HCT116 (cell line): ENCODE data around the gene PQBP1. TPM values are rescaled to one million over a fixed set of nuclear protein-coding genes. Genes with fewer than 3 reads are reported as not detected.
"Not testable (repeated sequence)": the region's sequence is repeated elsewhere in the genome, so short reads cannot be mapped to it uniquely, and the experiment has no call there.

Source experiments
- ATAC-seq: fragments of 200-7000 bp; cut with Tn5 transposase; 2 replicates; pipeline ENCODE4 v1.9.1; 2020; ENCODE audit warnings: mild to moderate bottlenecking, moderate library complexity
- BruUV-seq: library from RNA; stranded (reverse); fragments of 400-500 nt; replicated peaks from 2 replicates; lab custom pipeline; 2021; lab: Mats Ljungman, UMichigan
- CTCF ChIA-PET: fragments of 300-600 bp; sonication (Branson Sonifier 250); formaldehyde crosslinking; loops from one replicate; lab custom pipeline; 2021; ENCODE audit warnings: antibody characterized with exemption; lab: Charles Lee
- POLR2A ChIA-PET: fragments of 300-600, 350-600 bp; sonication (Branson Sonifier 250); formaldehyde crosslinking; loops from one replicate; lab custom pipeline; 2021; ENCODE audit warnings: antibody characterized with exemption; lab: Charles Lee
- RAD21 ChIA-PET, 2 experiments: fragments of 300-600 bp; sonication (Branson Sonifier 250); formaldehyde crosslinking; loops; one replicate each; lab custom pipeline; 2023; ENCODE audit warnings: low total read pairs in 2 of 2; ENCODE audit not compliant: uncharacterized antibody in 2 of 2, unreplicated experiment in 2 of 2, low non-redundant PET in 1 of 2; lab: Charles Lee
- DNase-seq: peaks from one replicate; pipeline ENCODE4 v3.0.0-alpha.2; 2010; ENCODE audit warnings: low read depth, low spot score
- H2AFZ ChIP-seq: fragments of 200-600 bp; shearing (Covaris generic), sonication (generic); 2 replicates; pipeline ENCODE4 v1.6.1; 2017; ENCODE audit warnings: low read depth, mixed run types, mixed read lengths, antibody characterized with exemption, low read length; ENCODE audit not compliant: poor library complexity, severe bottlenecking
- H3K27ac ChIP-seq: 2 replicates; pipeline ENCODE4 v1.5.1; 2012; ENCODE audit warnings: low read depth, low read length
- H3K27me3 ChIP-seq: fragments of 200-600 bp; sonication (generic); 2 replicates; pipeline ENCODE4 v1.6.1; 2016; ENCODE audit warnings: mixed run types, low read length, mixed read lengths; ENCODE audit not compliant: insufficient read depth
- H3K36me3 ChIP-seq, 2 experiments: fragments of 200-500 bp in 1 of 2; fragments of 200-600 bp in 1 of 2; sonication (Bioruptor generic) in 1 of 2; sonication (generic) in 1 of 2; 2 replicates each; pipeline versions ENCODE4 v1.5.1 to v1.6.1; 2014 to 2016; ENCODE audit warnings: low read length in 2 of 2, inconsistent platforms in 1 of 2, mixed read lengths in 1 of 2, mixed run types in 1 of 2; ENCODE audit not compliant: insufficient read depth in 2 of 2, control insufficient read depth in 1 of 2
- H3K4me1 ChIP-seq, 2 experiments: fragments of 200-600 bp in 1 of 2; sonication (generic) in 1 of 2; 2 replicates each; pipeline versions ENCODE4 v1.5.1 to v1.6.1; 2012 to 2017; ENCODE audit warnings: low read length in 2 of 2, inconsistent platforms in 1 of 2, mild to moderate bottlenecking in 1 of 2, mixed read lengths in 1 of 2, mixed run types in 1 of 2, moderate library complexity in 1 of 2; ENCODE audit not compliant: insufficient read depth in 2 of 2, control insufficient read depth in 1 of 2
- H3K4me2 ChIP-seq: fragments of 200-600 bp; sonication (generic); 2 replicates; pipeline ENCODE4 v1.6.1; 2017; ENCODE audit warnings: mixed run types, low read length, mixed read lengths
- H3K4me3 ChIP-seq, 2 experiments: fragments of 200-600 bp in 1 of 2; sonication (generic) in 1 of 2; replicated peaks in 1 of 2; 2 replicates each; pipeline ENCODE4 v1.5.1; 2011 to 2016; ENCODE audit warnings: low read length in 2 of 2, control low read depth in 1 of 2, low read depth in 1 of 2, mild to moderate bottlenecking in 1 of 2, mixed read lengths in 1 of 2, mixed run types in 1 of 2
- H3K79me2 ChIP-seq: fragments of 200-600 bp; sonication (generic); 2 replicates; pipeline ENCODE4 v1.6.1; 2017; ENCODE audit warnings: mild to moderate bottlenecking, mixed run types, low read length, moderate library complexity, mixed read lengths; ENCODE audit not compliant: insufficient read depth
- H3K9ac ChIP-seq: fragments of 200-600 bp; sonication (generic); 2 replicates; pipeline ENCODE4 v1.6.1; 2016; ENCODE audit warnings: low read length, mixed read lengths
- H3K9me2 ChIP-seq: fragments of 200-600 bp; sonication (generic), shearing (Covaris generic); 2 replicates; pipeline ENCODE4 v1.6.1; 2017; ENCODE audit warnings: mixed run types, mild to moderate bottlenecking, moderate library complexity; ENCODE audit not compliant: insufficient read depth
- H3K9me3 ChIP-seq, 2 experiments: fragments of 200-500 bp in 1 of 2; fragments of 200-600 bp in 1 of 2; sonication (Bioruptor generic) in 1 of 2; sonication (generic) in 1 of 2; 2 replicates each; pipeline ENCODE4 v1.6.1; 2014 to 2017; ENCODE audit warnings: low read length in 2 of 2, mixed read lengths in 2 of 2, inconsistent platforms in 1 of 2, low read depth in 1 of 2, mild to moderate bottlenecking in 1 of 2, mixed run types in 1 of 2, moderate library complexity in 1 of 2; ENCODE audit not compliant: control insufficient read depth in 1 of 2, insufficient read depth in 1 of 2
- H4K20me1 ChIP-seq: fragments of 200-600 bp; sonication (generic), shearing (Covaris generic); 2 replicates; pipeline ENCODE4 v1.6.1; 2017; ENCODE audit warnings: mixed run types, mild to moderate bottlenecking, moderate library complexity; ENCODE audit not compliant: insufficient read depth
- EZH2phosphoT487 ChIP-seq: fragments of 200-600 bp; IDR thresholded peaks from 2 replicates; pipeline ENCODE4 v1.6.1; 2018; ENCODE audit warnings: antibody characterized with exemption, borderline replicate concordance
- FOSL1 ChIP-seq: IDR thresholded peaks from 2 replicates; pipeline ENCODE4 v1.6.1; 2012; ENCODE audit warnings: low read depth
- REST ChIP-seq: IDR thresholded peaks from 2 replicates; pipeline ENCODE4 v1.6.1; 2012; ENCODE audit warnings: low read depth
- YY1 ChIP-seq: IDR thresholded peaks from 2 replicates; pipeline ENCODE4 v1.6.1; 2011; ENCODE audit warnings: low read length, low read depth, moderate library complexity, mild to moderate bottlenecking; ENCODE audit not compliant: insufficient replicate concordance; ENCODE audit errors: extremely low read depth
- intact Hi-C: fragments of 100-400 bp; cut with micrococcal nuclease; formaldehyde crosslinking; loops from 2 replicates; pipeline ENCODE4 v1.10.0; 2022
- total RNA-seq: library from RNA; stranded (reverse); gene quantifications from one replicate; pipeline ENCODE4 v1.2.1, GENCODE V29; 2021; ENCODE audit not compliant: unreplicated experiment
- TF ChIP-seq, protein P1 (sequence below): IDR thresholded peaks from 2 replicates; pipeline ENCODE4 v1.6.1; 2012

PQBP1 gene
- total RNA-seq, 1 experiment from 2014 or later = 67.1 TPM

GRCh38 chrX:48852857-48853256, 44.9 kb upstream of the PQBP1 start:
- no peak overlapping the region for H3K9ac ChIP-seq
- DNase-seq (no peak), ATAC-seq (no peak)
- no peak overlapping the region for H3K27ac ChIP-seq
- BruUV-seq = no TSS peak
- H4K20me1 ChIP-seq = no peaks in the 10 kb centered on the region
- no peak overlapping the region for H2AFZ ChIP-seq
- ChIA-PET RAD21 (no interaction called here), POLR2A (no interaction called here), CTCF (no interaction called here)
- intact Hi-C loops = no loop called here
- H3K4me1 ChIP-seq = no peaks in the 10 kb centered on the region
- H3K27me3 ChIP-seq = no peaks in the 10 kb centered on the region
- H3K9me3 ChIP-seq = no peaks in the 10 kb centered on the region
- H3K79me2 ChIP-seq = no peaks in the 10 kb centered on the region
- H3K4me3 ChIP-seq = no peak overlapping the region
- no peak overlapping the region for H3K4me2 ChIP-seq
- no peaks in the 10 kb centered on the region for H3K36me3 ChIP-seq
- no peaks in the 10 kb centered on the region for H3K9me2 ChIP-seq
- no peak for TF ChIP-seq REST
- TF ChIP-seq YY1 = no peak
- TF ChIP-seq, protein P1, sequence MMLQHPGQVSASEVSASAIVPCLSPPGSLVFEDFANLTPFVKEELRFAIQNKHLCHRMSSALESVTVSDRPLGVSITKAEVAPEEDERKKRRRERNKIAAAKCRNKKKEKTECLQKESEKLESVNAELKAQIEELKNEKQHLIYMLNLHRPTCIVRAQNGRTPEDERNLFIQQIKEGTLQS = no peak
- TF ChIP-seq FOSL1 = no peak
- no peak for TF ChIP-seq EZH2phosphoT487

DNA sequence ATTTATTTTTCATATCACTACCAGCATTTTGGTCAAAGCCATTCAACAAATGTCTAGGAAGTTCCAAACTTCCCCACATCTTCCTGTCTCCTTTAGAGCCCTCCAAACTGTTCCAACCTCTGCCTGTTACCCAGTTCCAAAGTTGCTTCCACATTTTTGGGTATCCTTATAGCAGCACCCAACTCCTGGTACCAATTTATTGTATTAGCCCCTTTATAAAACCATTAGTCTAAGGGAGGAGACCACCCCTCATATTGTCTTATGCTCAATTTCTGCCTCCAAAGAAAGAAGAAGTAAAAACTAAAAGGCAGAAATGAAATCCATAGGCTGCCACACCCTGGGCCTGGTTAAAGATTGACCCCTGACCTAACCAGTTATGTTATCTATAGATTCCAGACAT, 44.2 kb upstream of the PQBP1 start:
- POLR2A ChIA-PET, CTCF ChIA-PET, RAD21 ChIA-PET: not testable (repeated sequence)

GRCh38 chrX:48854121-48854804, 43.5 kb upstream of the PQBP1 start:
- H3K9me2 ChIP-seq, H3K9me3 ChIP-seq, H3K9ac ChIP-seq, intact Hi-C loops, H3K27me3 ChIP-seq, H3K4me3 ChIP-seq, H3K79me2 ChIP-seq, H4K20me1 ChIP-seq, H3K4me2 ChIP-seq, ATAC-seq, CTCF ChIA-PET, POLR2A ChIA-PET, H2AFZ ChIP-seq, H3K27ac ChIP-seq, H3K36me3 ChIP-seq, RAD21 ChIA-PET, DNase-seq, H3K4me1 ChIP-seq, BruUV-seq: not testable (repeated sequence)

More for the DNA sequence above, 44.2 kb upstream of the PQBP1 start:
- H3K9ac ChIP-seq, H3K79me2 ChIP-seq, H3K9me3 ChIP-seq, ATAC-seq, intact Hi-C loops, DNase-seq, H3K9me2 ChIP-seq, H3K36me3 ChIP-seq, H3K27me3 ChIP-seq, H3K4me1 ChIP-seq, BruUV-seq, H2AFZ ChIP-seq, H4K20me1 ChIP-seq, H3K4me2 ChIP-seq, H3K4me3 ChIP-seq, H3K27ac ChIP-seq: not testable (repeated sequence)
